IMR-90 (cell line): ENCODE data around the gene POLR1D. TPM values are rescaled to one million over a fixed set of nuclear protein-coding genes. Genes with fewer than 3 reads are reported as not detected.

Experiments used
- ATAC-seq: fragments of 200-7000 bp; cut with Tn5 transposase; 2 replicates; pipeline ENCODE4 v1.9.1; 2020; ENCODE audit warnings: low read depth, mild to moderate bottlenecking, moderate library complexity
- BruUV-seq: library from RNA; stranded (reverse); fragments of 400-500 nt; replicated peaks from 2 replicates; lab custom pipeline; 2021; lab: Mats Ljungman, UMichigan
- CTCF ChIA-PET: fragments of 300-600 bp; formaldehyde crosslinking; extraction: SDS; loops from one replicate; lab custom pipeline; 2021; ENCODE audit warnings: antibody characterized with exemption; lab: Yijun Ruan, JAX
- POLR2A ChIA-PET: fragments of 300-600 bp; sonication (Branson Sonifier 250); formaldehyde crosslinking; loops from one replicate; lab custom pipeline; 2022; ENCODE audit warnings: antibody characterized with exemption; ENCODE audit not compliant: unreplicated experiment; lab: Charles Lee
- DNase-seq: peaks from one replicate; pipeline ENCODE4 v3.0.0; 2013
- H2AFZ ChIP-seq: replicated peaks from 2 replicates; pipeline ENCODE3; 2013; ENCODE audit warnings: low read length, mild to moderate bottlenecking; ENCODE audit not compliant: poor library complexity
- H2AK5ac ChIP-seq: 2 replicates; pipeline ENCODE4 v1.6.1; 2013; ENCODE audit warnings: low read depth, low read length, inconsistent platforms
- H2AK9ac ChIP-seq: replicated peaks from 2 replicates; pipeline ENCODE3; 2013; ENCODE audit warnings: mild to moderate bottlenecking, low read depth, low read length, moderate library complexity; ENCODE audit not compliant: poor library complexity
- H2BK120ac ChIP-seq: 2 replicates; pipeline ENCODE4 v1.6.1; 2013; ENCODE audit warnings: low read depth, low read length, inconsistent platforms
- H2BK15ac ChIP-seq: 3 replicates; pipeline ENCODE4 v1.6.1; 2013; ENCODE audit warnings: low read depth, low read length, inconsistent platforms
- H2BK20ac ChIP-seq: 2 replicates; pipeline ENCODE4 v1.6.1; 2013; ENCODE audit warnings: low read depth, mild to moderate bottlenecking, inconsistent platforms, low read length, moderate library complexity
- H2BK5ac ChIP-seq: 2 replicates; pipeline ENCODE4 v1.6.1; 2013; ENCODE audit warnings: mild to moderate bottlenecking, low read depth, low read length, inconsistent platforms; ENCODE audit not compliant: poor library complexity, severe bottlenecking
- H3K14ac ChIP-seq: replicated peaks from 2 replicates; pipeline ENCODE4 v1.6.1; 2013; ENCODE audit warnings: low read depth, low read length, inconsistent platforms
- H3K18ac ChIP-seq: 2 replicates; pipeline ENCODE4 v1.6.1; 2013; ENCODE audit warnings: low read depth, low read length, control low read depth
- H3K23ac ChIP-seq: 2 replicates; pipeline ENCODE4 v1.6.1; 2013; ENCODE audit warnings: low read depth, low read length, inconsistent platforms
- H3K27ac ChIP-seq: 2 replicates; pipeline ENCODE4 v1.5.1; 2013; ENCODE audit warnings: mild to moderate bottlenecking, control low read depth, low read length; ENCODE audit not compliant: insufficient read depth
- H3K27me3 ChIP-seq: 2 replicates; pipeline ENCODE4 v1.6.1; 2013; ENCODE audit warnings: low read length; ENCODE audit not compliant: control insufficient read depth, insufficient read depth
- H3K36me3 ChIP-seq: 2 replicates; pipeline ENCODE4 v1.6.1; 2013; ENCODE audit warnings: low read length, mixed read lengths; ENCODE audit not compliant: control insufficient read depth, insufficient read depth
- H3K4ac ChIP-seq: 2 replicates; pipeline ENCODE4 v1.6.1; 2013; ENCODE audit warnings: low read depth, low read length, inconsistent platforms
- H3K4me1 ChIP-seq: 2 replicates; pipeline ENCODE4 v1.6.1; 2013; ENCODE audit warnings: low read length, mixed read lengths; ENCODE audit not compliant: control insufficient read depth, insufficient read depth
- H3K4me2 ChIP-seq: 2 replicates; pipeline ENCODE4 v1.6.1; 2013; ENCODE audit warnings: low read depth, mild to moderate bottlenecking, control low read depth, low read length, moderate library complexity
- H3K4me3 ChIP-seq: 2 replicates; pipeline ENCODE4 v1.5.1; 2013; ENCODE audit warnings: low read depth, mild to moderate bottlenecking, control low read depth, low read length, moderate library complexity; ENCODE audit not compliant: insufficient read depth
- H3K56ac ChIP-seq: 2 replicates; pipeline ENCODE4 v1.6.1; 2013; ENCODE audit warnings: low read length, inconsistent platforms; ENCODE audit not compliant: insufficient read depth; ENCODE audit errors: extremely low read depth
- H3K79me1 ChIP-seq, 2 experiments: 2 replicates each; pipeline ENCODE4 v1.6.1; 2013; ENCODE audit warnings: low read length in 2 of 2, inconsistent platforms in 1 of 2, low read depth in 1 of 2
- H3K9ac ChIP-seq: 2 replicates; pipeline ENCODE4 v1.6.1; 2013; ENCODE audit warnings: low read depth, low read length, control low read depth
- H3K9me1 ChIP-seq: 2 replicates; pipeline ENCODE4 v1.6.1; 2013; ENCODE audit warnings: low read length, inconsistent platforms; ENCODE audit not compliant: insufficient read depth
- H3K9me3 ChIP-seq: 2 replicates; pipeline ENCODE4 v1.6.1; 2013; ENCODE audit warnings: low read length; ENCODE audit not compliant: control insufficient read depth, insufficient read depth
- H4K20me1 ChIP-seq: 2 replicates; pipeline ENCODE4 v1.6.1; 2013; ENCODE audit warnings: low read length, inconsistent platforms; ENCODE audit not compliant: insufficient read depth
- H4K5ac ChIP-seq: 2 replicates; pipeline ENCODE4 v1.6.1; 2013; ENCODE audit warnings: mild to moderate bottlenecking, low read depth, low read length, control low read depth
- H4K8ac ChIP-seq, 2 experiments: 2 replicates each; pipeline ENCODE4 v1.6.1; 2013; ENCODE audit warnings: low read depth in 2 of 2, low read length in 2 of 2, control low read depth in 1 of 2, inconsistent platforms in 1 of 2
- H4K91ac ChIP-seq: 2 replicates; pipeline ENCODE4 v1.6.1; 2013; ENCODE audit warnings: low read depth, low read length, inconsistent platforms; ENCODE audit not compliant: insufficient read depth
- BHLHE40 ChIP-seq: fragments of 150-350 bp; IDR thresholded peaks from 2 replicates; pipeline ENCODE4 v1.6.1; 2016; ENCODE audit warnings: mild to moderate bottlenecking, low read depth, low read length
- CEBPB ChIP-seq: IDR thresholded peaks from 2 replicates; pipeline ENCODE4 v1.6.1; 2012; ENCODE audit warnings: low read depth, low read length, improper control_type of control experiment
- CHD1 ChIP-seq: IDR thresholded peaks from 2 replicates; pipeline ENCODE4 v1.6.1; 2012; ENCODE audit warnings: low read depth, low read length, improper control_type of control experiment
- CTCF ChIP-seq: conservative IDR thresholded peaks from 2 replicates; pipeline ENCODE4 v1.5.1; 2012; ENCODE audit warnings: mild to moderate bottlenecking, low read depth, low read length, improper control_type of control experiment
- FOS ChIP-seq: fragments of 150-350 bp; IDR thresholded peaks from 2 replicates; pipeline ENCODE4 v1.6.1; 2016; ENCODE audit warnings: low read depth, low read length
- NFE2L2 ChIP-seq: fragments of 150-350 bp; IDR thresholded peaks from 2 replicates; pipeline ENCODE4 v1.6.1; 2016; ENCODE audit warnings: low read depth, mild to moderate bottlenecking, low read length
- POLR2A ChIP-seq: IDR thresholded peaks from 2 replicates; pipeline ENCODE4 v1.6.1; 2012; ENCODE audit warnings: mild to moderate bottlenecking, low read depth, low read length
- RAD21 ChIP-seq: IDR thresholded peaks from 2 replicates; pipeline ENCODE4 v1.6.1; 2012; ENCODE audit warnings: low read length, improper control_type of control experiment
- RCOR1 ChIP-seq: IDR thresholded peaks from 2 replicates; pipeline ENCODE4 v1.6.1; 2012; ENCODE audit warnings: mild to moderate bottlenecking, low read length, improper control_type of control experiment; ENCODE audit not compliant: insufficient replicate concordance
- RFX5 ChIP-seq: IDR thresholded peaks from 2 replicates; pipeline ENCODE4 v1.8.0; 2012; ENCODE audit warnings: low read depth, mild to moderate bottlenecking, low read length, moderate library complexity
- WGBS, 2 experiments: methylation state at CpG; one replicate each; pipeline versions ENCODE4 v1.1.5 to v1.1.7; 2013; ENCODE audit warnings: missing lambda C conversion rate in 2 of 2; ENCODE audit not compliant: insufficient read length in 1 of 2; ENCODE audit errors: extremely low coverage in 2 of 2; 5-methylcytosine and 5-hydroxymethylcytosine counted together
- dilution Hi-C: fragments of 300-500 bp; cut with HindIII; formaldehyde crosslinking; loops from one replicate; pipeline ENCODE4 v1.14.3; 2018; ENCODE audit warnings: low sequenced_read_pairs; ENCODE audit not compliant: unreplicated experiment
- in situ Hi-C: fragments of 300-500 bp; cut with MboI; formaldehyde crosslinking; loops from 3 replicates; pipeline ENCODE4 v1.14.3; 2019; ENCODE audit warnings: low sequenced_read_pairs, inconsistent platforms, mixed read lengths
- intact Hi-C: fragments of 100-400 bp; cut with micrococcal nuclease; formaldehyde crosslinking; loops from 2 replicates; pipeline ENCODE4 v1.10.0; 2022
- polyA plus RNA-seq, 3 experiments: library from polyadenylated mRNA; depleted of rRNA; stranded (reverse); fragments of >200 nt; gene quantifications; 2 replicates each; pipeline ENCODE4 v1.2.3, GENCODE V29; 2012; ENCODE audit warnings: low replicate concordance in 1 of 3
- total RNA-seq: library from RNA; depleted of rRNA; stranded (reverse); fragments of >200 nt; gene quantifications from 2 replicates; pipeline ENCODE4 v1.2.3, GENCODE V29; 2012
- TF ChIP-seq, protein P1 (sequence below): fragments of 150-350 bp; IDR thresholded peaks from 2 replicates; pipeline ENCODE4 v1.6.1; 2016; ENCODE audit warnings: low read depth, mild to moderate bottlenecking, low read length, moderate library complexity, borderline replicate concordance

Gene POLR1D
- total and polyA plus RNA-seq, 2 of the 4 experiments (the other 2 are of a cell fraction) = 65.4 to 110 TPM

GRCh38 chr13:27578121-27579030 is 43.3 kb upstream of the POLR1D start:
- Histone ChIP-seq H3K4me3 (no peak overlapping the region), H3K79me1 (peaks cover 6 to 7% of the 10 kb centered on the region in 2 experiments; a peak in 3 of 4 replicates), H3K4me1 (peaks cover 4% of the 10 kb centered on the region), H3K27ac (no peak overlapping the region), H2AFZ (no peak overlapping the region), H2BK5ac (no peak overlapping the region), H3K27me3 (no peaks in the 10 kb centered on the region), H3K9me1 (peaks cover 4% of the 10 kb centered on the region; the same call in 1 of the 2 replicates), H3K4me2 (no peak overlapping the region), H4K91ac (no peak overlapping the region), H2AK5ac (no peak overlapping the region), H4K8ac (no peak overlapping the region), H3K23ac (no peak overlapping the region), H3K18ac (no peak overlapping the region), H3K4ac (no peak overlapping the region), H3K9me3 (no peaks in the 10 kb centered on the region), H2BK15ac (no peak overlapping the region), H2AK9ac (no peak overlapping the region), H4K5ac (no peak overlapping the region), H2BK120ac (no peak overlapping the region), H3K56ac (no peak overlapping the region), H4K20me1 (no peaks in the 10 kb centered on the region), H3K36me3 (no peaks in the 10 kb centered on the region), H3K14ac (no peak overlapping the region), H3K9ac (no peak overlapping the region), H2BK20ac (no peak overlapping the region)
- peak; percentile 61 for DNase-seq
- in situ Hi-C loops (no loop called here), intact Hi-C loops (no loop called here), dilution Hi-C loops (no loop called here)
- BruUV-seq = no TSS peak
- peak; percentile 86 for ATAC-seq
- WGBS, 2 experiments = no CpG with 5 or more reads among the region's 6 CpGs
- CTCF ChIA-PET = no interaction called here
- POLR2A ChIA-PET = no interaction called here
- no peak for TF ChIP-seq CHD1
- TF ChIP-seq CTCF = no peak
- TF ChIP-seq NFE2L2 = no peak
- no peak for TF ChIP-seq FOS
- TF ChIP-seq RCOR1 = no peak
- TF ChIP-seq RAD21 = no peak
- TF ChIP-seq, protein P1, sequence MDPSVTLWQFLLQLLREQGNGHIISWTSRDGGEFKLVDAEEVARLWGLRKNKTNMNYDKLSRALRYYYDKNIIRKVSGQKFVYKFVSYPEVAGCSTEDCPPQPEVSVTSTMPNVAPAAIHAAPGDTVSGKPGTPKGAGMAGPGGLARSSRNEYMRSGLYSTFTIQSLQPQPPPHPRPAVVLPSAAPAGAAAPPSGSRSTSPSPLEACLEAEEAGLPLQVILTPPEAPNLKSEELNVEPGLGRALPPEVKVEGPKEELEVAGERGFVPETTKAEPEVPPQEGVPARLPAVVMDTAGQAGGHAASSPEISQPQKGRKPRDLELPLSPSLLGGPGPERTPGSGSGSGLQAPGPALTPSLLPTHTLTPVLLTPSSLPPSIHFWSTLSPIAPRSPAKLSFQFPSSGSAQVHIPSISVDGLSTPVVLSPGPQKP = no peak
- TF ChIP-seq POLR2A = no peak
- no peak for TF ChIP-seq CEBPB
- no peak for TF ChIP-seq RFX5
- no peak for TF ChIP-seq BHLHE40
